Activated B cell treated with CpG ODN at 0.5 μM for 24 hours (primary cell): ENCODE data around the gene MESP2. TPM values are rescaled to one million over a fixed set of nuclear protein-coding genes. Genes with fewer than 3 reads are reported as not detected.
A peak's percentile ranks its signal among the peaks of the same experiment; 100 is the strongest.
"Not testable (repeated sequence)": the region's sequence is repeated elsewhere in the genome, so short reads cannot be mapped to it uniquely, and the experiment has no call there.

ENCODE experiments used
- ATAC-seq: fragments of 200-7000 bp; cut with Tn5 transposase; one replicate; pipeline ENCODE4 v1.10.0; 2021; ENCODE audit warnings: low read depth, mild to moderate bottlenecking, moderate library complexity
- CTCF ChIA-PET: fragments of 350-600 bp; sonication (Branson Sonifier 250); formaldehyde crosslinking; loops from one replicate; lab custom pipeline; 2021; ENCODE audit warnings: antibody characterized with exemption; lab: Charles Lee
- POLR2A ChIA-PET: fragments of 350-600 bp; sonication (Branson Sonifier 250); formaldehyde crosslinking; loops from one replicate; lab custom pipeline; 2021; ENCODE audit warnings: antibody characterized with exemption; lab: Charles Lee
- DNase-seq: peaks from one replicate; pipeline ENCODE4 v3.0.0; 2022
- H3K27ac Mint-ChIP-seq: one replicate; pipeline ENCODE4 v1.8.0; 2020; ENCODE audit warnings: mixed read lengths
- H3K27me3 Mint-ChIP-seq: one replicate; pipeline ENCODE4 v1.8.0; 2021; ENCODE audit warnings: mixed read lengths
- H3K36me3 Mint-ChIP-seq: one replicate; pipeline ENCODE4 v1.8.0; 2021; ENCODE audit warnings: low read depth, mixed read lengths
- H3K4me1 Mint-ChIP-seq: one replicate; pipeline ENCODE4 v1.8.0; 2021; ENCODE audit warnings: mixed read lengths
- H3K4me3 Mint-ChIP-seq: one replicate; pipeline ENCODE4 v1.8.0; 2020; ENCODE audit warnings: mild to moderate bottlenecking, mixed read lengths
- H3K9me3 Mint-ChIP-seq: one replicate; pipeline ENCODE4 v1.8.0; 2020; ENCODE audit warnings: mixed read lengths
- CTCF ChIP-seq: fragments of 200-600 bp; IDR thresholded peaks from one replicate; pipeline ENCODE4 v1.8.0; 2022; ENCODE audit warnings: antibody characterized with exemption, mild to moderate bottlenecking
- intact Hi-C: fragments of 100-400 bp; cut with micrococcal nuclease; formaldehyde crosslinking; loops from one replicate; pipeline ENCODE4 v1.15.1; 2024
- total RNA-seq: library from RNA; stranded (reverse); gene quantifications from 2 replicates; pipeline ENCODE4 v1.2.3, GENCODE V29; 2022

The MESP2 gene
- total RNA-seq, 1 donor from 2014 or later: 0.40 TPM

GRCh38 chr15:89783861-89784685 is 7.9 kb downstream of the MESP2 start:
- DNase-seq (no peak), ATAC-seq (no peak)
- TF ChIP-seq CTCF: no peak
- no peaks in the 10 kb centered on the region for H3K27me3 Mint-ChIP-seq
- POLR2A ChIA-PET: interaction anchor here (0.6 to 1.0 kb wide), 2 partner anchors 23 to 115 kb away, joined by 4 to 12 read pairs; no protein-coding TSS in a partner anchor
- intact Hi-C loops: loop anchor here (2.0 kb wide), 1 partner anchor 67 kb away; no protein-coding TSS in a partner anchor
- H3K4me3 Mint-ChIP-seq: no peak overlapping the region
- H3K36me3 Mint-ChIP-seq: no peaks in the 10 kb centered on the region
- peak overlapping the region; percentile 30 for H3K27ac Mint-ChIP-seq
- CTCF ChIA-PET: interaction anchor here (1.9 to 2.6 kb wide), 2 partner anchors 23 to 91 kb away, joined by 4 to 11 read pairs; no protein-coding TSS in a partner anchor
- H3K9me3 Mint-ChIP-seq: peaks cover 6% of the 10 kb centered on the region
- H3K4me1 Mint-ChIP-seq: peaks cover 38% of the 10 kb centered on the region

GRCh38 chr15:89784686-89784960 is 8.5 kb downstream of the MESP2 start:
- no peak for ATAC-seq
- intact Hi-C loops: no loop called here
- ChIA-PET POLR2A (interaction anchor here (0.6 kb wide), 1 partner anchor 101 kb away, joined by 5 read pairs; no protein-coding TSS in a partner anchor), CTCF (interaction anchor here (1.9 to 2.6 kb wide), 2 partner anchors 23 to 90 kb away, joined by 4 to 11 read pairs; no protein-coding TSS in a partner anchor)
- H3K4me1 Mint-ChIP-seq: peaks cover 38% of the 10 kb centered on the region
- no peaks in the 10 kb centered on the region for H3K27me3 Mint-ChIP-seq
- H3K9me3 Mint-ChIP-seq: peaks cover 6% of the 10 kb centered on the region
- H3K27ac Mint-ChIP-seq: no peak overlapping the region
- no peaks in the 10 kb centered on the region for H3K36me3 Mint-ChIP-seq
- no peak for DNase-seq
- no peak for TF ChIP-seq CTCF
- no peak overlapping the region for H3K4me3 Mint-ChIP-seq

- Mint-ChIP-seq H3K27me3 (no peaks in the 10 kb centered on the region), H3K9me3 (peaks cover 6% of the 10 kb centered on the region), H3K36me3 (no peaks in the 10 kb centered on the region), H3K4me1 (peaks cover 38% of the 10 kb centered on the region), H3K4me3 (no peak overlapping the region), H3K27ac (no peak overlapping the region)
- intact Hi-C loops: no loop called here
- ChIA-PET POLR2A (interaction anchor here (0.6 kb wide), 1 partner anchor 101 kb away, joined by 5 read pairs; no protein-coding TSS in a partner anchor), CTCF (interaction anchor here (1.9 to 2.6 kb wide), 2 partner anchors 24 to 90 kb away, joined by 4 to 11 read pairs; no protein-coding TSS in a partner anchor)
- no peak for TF ChIP-seq CTCF
- DNase-seq (no peak), ATAC-seq (no peak)
Measured at GRCh38 chr15:89785064-89785773, 9.1 kb downstream of the MESP2 start.

- H3K27ac Mint-ChIP-seq: no peak overlapping the region
- ChIA-PET POLR2A (no interaction called here), CTCF (interaction anchor here (1.9 kb wide), 1 partner anchor 24 kb away, joined by 4 read pairs; no protein-coding TSS in a partner anchor)
- no peak for TF ChIP-seq CTCF
- no peak for ATAC-seq
- no peak overlapping the region for H3K4me3 Mint-ChIP-seq
- peaks cover 32% of the 10 kb centered on the region for H3K4me1 Mint-ChIP-seq
- no peak for DNase-seq
- H3K27me3 Mint-ChIP-seq: no peaks in the 10 kb centered on the region
- no peaks in the 10 kb centered on the region for H3K36me3 Mint-ChIP-seq
- intact Hi-C loops: no loop called here
- peaks cover 6% of the 10 kb centered on the region for H3K9me3 Mint-ChIP-seq
Measured at GRCh38 chr15:89785774-89786140, 9.6 kb downstream of the MESP2 start.

GRCh38 chr15:89787944-89788343 is 11.8 kb downstream of the MESP2 start:
- H3K9me3 Mint-ChIP-seq: peaks cover 6% of the 10 kb centered on the region
- CTCF ChIA-PET: no interaction called here
- ATAC-seq (no peak), DNase-seq (no peak)
- intact Hi-C loops: no loop called here
- peaks cover 14% of the 10 kb centered on the region for H3K4me1 Mint-ChIP-seq
- H3K27me3 Mint-ChIP-seq: no peaks in the 10 kb centered on the region
- H3K4me3 Mint-ChIP-seq: no peak overlapping the region
- no peak overlapping the region for H3K27ac Mint-ChIP-seq
- POLR2A ChIA-PET: interaction anchor here (0.5 kb wide), 1 partner anchor 33 kb away, joined by 3 read pairs; no protein-coding TSS in a partner anchor
- H3K36me3 Mint-ChIP-seq: no peaks in the 10 kb centered on the region
- TF ChIP-seq CTCF: no peak

GRCh38 chr15:89788585-89788984 is 12.5 kb downstream of the MESP2 start:
- CTCF ChIA-PET, POLR2A ChIA-PET, H3K36me3 Mint-ChIP-seq, intact Hi-C loops, H3K27me3 Mint-ChIP-seq, H3K4me3 Mint-ChIP-seq, H3K4me1 Mint-ChIP-seq, H3K27ac Mint-ChIP-seq, H3K9me3 Mint-ChIP-seq, DNase-seq, ATAC-seq: not testable (repeated sequence)
